Uterus (tissue), 2 donors: ENCODE results near the gene PAMR1.

Source experiments
- CTCF ChIP-seq, 4 experiments: fragments of 200-600 bp in 2 of 4; fragments of 450-650 bp in 2 of 4; sonication (generic) in 2 of 4; IDR thresholded peaks; one replicate each; pipeline ENCODE4 v1.5.1; 2016 to 2019; ENCODE audit warnings: antibody characterized with exemption in 4 of 4, mild to moderate bottlenecking in 2 of 4, moderate library complexity in 1 of 4
- POLR2A ChIP-seq, 2 donors: fragments of 450-650 bp; IDR thresholded peaks; one replicate each; pipeline ENCODE4 v1.6.1; 2016; ENCODE audit warnings: antibody characterized with exemption in 2 of 2, mild to moderate bottlenecking in 1 of 2, moderate library complexity in 1 of 2

GRCh38 chr11:35507688-35508087 lies 17.7 kb downstream of the PAMR1 start:
- no peak for TF ChIP-seq CTCF (IDR thresholded peaks at IDR 0.05)
- TF ChIP-seq POLR2A (IDR thresholded peaks at IDR 0.05): no peak
